Activated naive CD8-positive, alpha-beta T cell (primary cell): Measurements from ENCODE around the gene TCP11L2.
"Not testable (repeated sequence)": the region's sequence is repeated elsewhere in the genome, so short reads cannot be mapped to it uniquely, and the experiment has no call there.

ENCODE experiments used
- H3K27ac Mint-ChIP-seq: one replicate; pipeline ENCODE4 v1.8.0; 2021; ENCODE audit warnings: mixed read lengths
- H3K27me3 Mint-ChIP-seq: one replicate; pipeline ENCODE4 v1.8.0; 2021; ENCODE audit warnings: mixed read lengths
- H3K36me3 Mint-ChIP-seq: one replicate; pipeline ENCODE4 v1.8.0; 2021; ENCODE audit warnings: mixed read lengths
- H3K4me1 Mint-ChIP-seq: one replicate; pipeline ENCODE4 v1.8.0; 2021; ENCODE audit warnings: low read depth, mixed read lengths
- H3K4me3 Mint-ChIP-seq: one replicate; pipeline ENCODE4 v1.8.0; 2021; ENCODE audit warnings: mild to moderate bottlenecking, mixed read lengths
- H3K9me3 Mint-ChIP-seq: one replicate; pipeline ENCODE4 v1.8.0; 2021; ENCODE audit warnings: low read depth, mixed read lengths

TCP11L2 gene

GRCh38 chr12:106364261-106364660 lies 61.7 kb downstream of the TCP11L2 start:
- Mint-ChIP-seq H3K4me1 (no peaks in the 10 kb centered on the region), H3K27me3 (no peaks in the 10 kb centered on the region), H3K9me3 (no peaks in the 10 kb centered on the region), H3K4me3 (no peak overlapping the region), H3K36me3 (peaks cover 3% of the 10 kb centered on the region), H3K27ac (no peak overlapping the region)

GRCh38 chr12:106369624-106370346 lies 67.3 kb downstream of the TCP11L2 start:
- Mint-ChIP-seq H3K27me3 (no peaks in the 10 kb centered on the region), H3K4me3 (no peak overlapping the region), H3K27ac (no peak overlapping the region), H3K9me3 (no peaks in the 10 kb centered on the region), H3K36me3 (peaks cover 22% of the 10 kb centered on the region), H3K4me1 (no peaks in the 10 kb centered on the region)

- Mint-ChIP-seq H3K27me3 (no peaks in the 10 kb centered on the region), H3K36me3 (peaks cover 37% of the 10 kb centered on the region), H3K9me3 (no peaks in the 10 kb centered on the region), H3K4me3 (peak overlapping the region; percentile 28), H3K27ac (no peak overlapping the region), H3K4me1 (peaks cover 13% of the 10 kb centered on the region)
Measured at GRCh38 chr12:106378788-106379187, 76.3 kb downstream of the TCP11L2 start.

DNA sequence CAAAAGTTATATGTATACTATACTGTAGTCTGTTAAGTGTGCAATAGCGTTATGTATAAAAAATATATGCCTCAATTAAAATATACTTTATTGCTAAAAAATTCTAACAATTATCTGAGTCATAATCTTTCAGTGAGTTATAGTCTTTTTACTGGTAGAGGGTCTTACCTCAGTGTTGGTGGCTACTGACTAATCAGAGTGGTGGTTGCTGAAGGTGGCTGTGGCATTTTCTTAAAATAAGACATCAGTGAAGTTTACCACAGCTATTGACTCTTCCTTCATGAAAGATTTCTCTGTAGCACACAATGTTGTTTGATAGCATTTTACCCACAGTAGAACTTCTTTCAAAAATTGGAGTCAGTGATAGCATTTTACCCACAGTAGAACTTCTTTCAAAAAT lies 78.4 kb downstream of the TCP11L2 start:
- peaks cover 13% of the 10 kb centered on the region for H3K4me1 Mint-ChIP-seq
- H3K36me3 Mint-ChIP-seq, result peaks cover 30% of the 10 kb centered on the region
- no peak overlapping the region for H3K4me3 Mint-ChIP-seq
- H3K9me3 Mint-ChIP-seq, result no peaks in the 10 kb centered on the region
- no peak overlapping the region for H3K27ac Mint-ChIP-seq
- H3K27me3 Mint-ChIP-seq, result no peaks in the 10 kb centered on the region

DNA sequence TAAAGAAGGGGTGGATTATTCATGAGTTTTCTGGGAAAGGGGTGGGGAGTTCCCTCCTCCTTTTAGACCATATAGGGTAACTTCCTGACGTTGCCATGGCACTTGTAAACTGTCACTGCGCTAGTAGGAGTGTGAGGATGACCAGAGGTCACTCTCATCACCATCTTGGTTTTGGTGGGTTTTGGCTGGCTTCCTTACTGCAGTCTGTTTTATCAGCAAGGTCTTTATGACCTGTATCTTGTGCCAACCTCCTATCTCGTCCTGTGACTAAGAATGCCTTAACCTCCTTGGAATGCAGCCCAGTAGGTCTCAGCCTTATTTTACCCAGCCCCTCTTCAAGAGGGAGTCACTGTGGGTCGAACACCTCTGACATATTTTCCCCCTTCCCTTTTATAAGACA lies 79.3 kb downstream of the TCP11L2 start:
- Mint-ChIP-seq H3K4me1 (peaks cover 13% of the 10 kb centered on the region), H3K36me3 (peaks cover 27% of the 10 kb centered on the region)
- not testable (repeated sequence) for H3K4me3 Mint-ChIP-seq, H3K27me3 Mint-ChIP-seq, H3K9me3 Mint-ChIP-seq, H3K27ac Mint-ChIP-seq

DNA sequence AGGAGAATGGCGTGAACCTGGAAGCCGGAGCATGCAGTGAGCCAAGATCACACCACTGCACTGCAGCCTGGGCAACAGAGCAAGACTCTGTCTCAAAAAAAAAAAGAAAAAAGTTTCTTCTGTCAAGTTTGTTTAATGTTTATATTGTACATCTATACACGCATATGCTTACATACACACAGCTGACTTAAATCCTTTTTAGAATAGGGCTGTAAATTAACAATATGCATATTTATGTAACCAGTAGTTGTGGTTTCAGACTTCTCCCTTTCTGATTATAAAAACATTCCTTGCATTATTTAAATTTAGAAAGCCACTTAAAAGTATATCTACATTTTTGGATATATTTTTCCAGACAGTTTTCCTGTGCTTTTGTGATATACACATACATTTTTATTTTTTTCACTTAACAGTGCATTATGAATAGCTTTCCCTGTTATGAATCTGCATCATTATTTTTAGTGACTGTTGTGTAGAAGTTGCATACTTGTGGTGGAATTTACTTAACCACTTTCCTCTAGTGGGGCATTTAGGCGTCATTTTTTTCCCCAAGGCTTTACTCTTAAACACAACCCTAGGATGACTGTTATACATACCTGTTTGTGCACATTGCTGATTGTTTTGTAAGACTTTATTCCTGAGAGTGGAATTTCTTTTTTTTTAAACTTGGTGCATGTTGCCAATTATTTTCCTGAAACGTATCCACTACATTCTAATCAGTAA lies 84.4 kb downstream of the TCP11L2 start:
- Mint-ChIP-seq H3K36me3 (peaks cover 15% of the 10 kb centered on the region), H3K4me1 (no peaks in the 10 kb centered on the region), H3K27me3 (no peaks in the 10 kb centered on the region), H3K27ac (no peak overlapping the region), H3K9me3 (no peaks in the 10 kb centered on the region), H3K4me3 (no peak overlapping the region)

- H3K4me1 Mint-ChIP-seq, result no peaks in the 10 kb centered on the region
- H3K27ac Mint-ChIP-seq, result no peak overlapping the region
- peaks cover 12% of the 10 kb centered on the region for H3K36me3 Mint-ChIP-seq
- no peaks in the 10 kb centered on the region for H3K9me3 Mint-ChIP-seq
- no peak overlapping the region for H3K4me3 Mint-ChIP-seq
- no peaks in the 10 kb centered on the region for H3K27me3 Mint-ChIP-seq
Measured at GRCh38 chr12:106387848-106388377, 85.4 kb downstream of the TCP11L2 start.

- Mint-ChIP-seq H3K4me3 (no peak overlapping the region), H3K27ac (no peak overlapping the region), H3K4me1 (no peaks in the 10 kb centered on the region), H3K36me3 (peaks cover 8% of the 10 kb centered on the region), H3K27me3 (no peaks in the 10 kb centered on the region), H3K9me3 (no peaks in the 10 kb centered on the region)
Measured at GRCh38 chr12:106389151-106389550, 86.6 kb downstream of the TCP11L2 start.

GRCh38 chr12:106392759-106393158 lies 90.2 kb downstream of the TCP11L2 start:
- Mint-ChIP-seq H3K27ac (no peak overlapping the region), H3K4me1 (peaks cover 2% of the 10 kb centered on the region), H3K9me3 (no peaks in the 10 kb centered on the region), H3K36me3 (peaks cover 23% of the 10 kb centered on the region), H3K4me3 (no peak overlapping the region), H3K27me3 (no peaks in the 10 kb centered on the region)
